Tongue (tissue), 3 donors: ENCODE results near the gene TMC6. TPM values are rescaled to one million over a fixed set of nuclear protein-coding genes. Genes with fewer than 3 reads are reported as not detected.
"Not testable (repeated sequence)": the region's sequence is repeated elsewhere in the genome, so short reads cannot be mapped to it uniquely, and the experiment has no call there.

ENCODE experiments used
- DNase-seq: peaks from one replicate; pipeline ENCODE4 v3.0.0-alpha.2; 2015
- small RNA-seq: library from RNA; depleted of rRNA; stranded (forward); fragments of <200 nt; gene quantifications from one replicate; pipeline ENCODE3, GENCODE V24; 2014; ENCODE audit warnings: low replicate concordance
- total RNA-seq: library from RNA; depleted of rRNA; stranded (reverse); fragments of >200 nt; gene quantifications from one replicate; pipeline ENCODE4 v1.2.3, GENCODE V29; 2014

The TMC6 gene
- total RNA-seq, 1 donor from 2014 or later = 16.8 TPM

GRCh38 chr17:78079253-78079652 is 49.3 kb downstream of the TMC6 start:
- DNase-seq = no peak

- DNase-seq = no peak
Observed at GRCh38 chr17:78075545-78075944, 53.0 kb downstream of the TMC6 start.

- DNase-seq = no peak
Observed at GRCh38 chr17:78075011-78075410, 53.5 kb downstream of the TMC6 start.

GRCh38 chr17:78072961-78073360 is 55.6 kb downstream of the TMC6 start:
- DNase-seq = no peak

GRCh38 chr17:78069695-78070094 is 58.9 kb downstream of the TMC6 start:
- no peak for DNase-seq

- not testable (repeated sequence) for DNase-seq
Observed at GRCh38 chr17:78066976-78067375, 61.6 kb downstream of the TMC6 start.

- DNase-seq = no peak
Observed at GRCh38 chr17:78064708-78065107, 63.8 kb downstream of the TMC6 start.

GRCh38 chr17:78063489-78063888 is 65.1 kb downstream of the TMC6 start:
- no peak for DNase-seq

GRCh38 chr17:78062596-78062995 is 66.0 kb downstream of the TMC6 start:
- DNase-seq = no peak

Small RNA genes within 50 kb of the gene (small RNA-seq; reads per million reads assigned to genes)
- gene RNU6-625P = not detected

Other genes with a start within 250 kb of the TMC6 start
- 20.9 TPM for gene TNRC6C, start 170.1 kb downstream of the TMC6 start, total RNA-seq
- gene TMC8, start 2.0 kb upstream of the TMC6 start, total RNA-seq = 3.2 TPM
- gene C17orf99, start 17.6 kb upstream of the TMC6 start, total RNA-seq = 0.51 TPM
- 59.2 TPM for gene SYNGR2, start 39.8 kb upstream of the TMC6 start, total RNA-seq
- 19.5 TPM for gene TK1, start 58.3 kb upstream of the TMC6 start, total RNA-seq
- 16.6 TPM for gene AFMID, start 58.6 kb upstream of the TMC6 start, total RNA-seq
- gene BIRC5, start 85.5 kb upstream of the TMC6 start, total RNA-seq = 20.1 TPM
- gene TMEM235, start 102.9 kb upstream of the TMC6 start, total RNA-seq = not detected
- gene SOCS3, start 231.3 kb upstream of the TMC6 start, total RNA-seq = 29.0 TPM
- gene PGS1, start 249.9 kb upstream of the TMC6 start, total RNA-seq = 37.7 TPM